ENCODE measurements around the gene ATF3.

Gene ATF3

GRCh38 chr1:212608392-212608958 lies at the start of gene ATF3:
TSS of gene ATF3 (plus strand) at chr1:212608761. CDS start at chr1:212615022, 6,261 bp downstream.
- DNase-seq (ENCODE audit: low spot score), result peak; percentile 100

- DNase-seq (ENCODE audit: low spot score), result no peak
Measured at GRCh38 chr1:212559929-212560328, 48.6 kb upstream of the ATF3 start.

- no peak for DNase-seq (ENCODE audit: low spot score)
Measured at GRCh38 chr1:212560933-212561460, 47.6 kb upstream of the ATF3 start.

- DNase-seq (ENCODE audit: low spot score), result peak; percentile 74
Measured at GRCh38 chr1:212561501-212561931, 47.0 kb upstream of the ATF3 start.

- DNase-seq (ENCODE audit: low spot score), result no peak
Measured at GRCh38 chr1:212562771-212563170, 45.8 kb upstream of the ATF3 start.

GRCh38 chr1:212565079-212565478 lies 43.5 kb upstream of the ATF3 start:
- DNase-seq (ENCODE audit: low spot score), result peak; percentile 19

GRCh38 chr1:212565571-212566305 lies 42.8 kb upstream of the ATF3 start:
- no peak for DNase-seq (ENCODE audit: low spot score)

GRCh38 chr1:212566522-212567479 lies 41.8 kb upstream of the ATF3 start:
- DNase-seq (ENCODE audit: low spot score), result peak; percentile 86

GRCh38 chr1:212567638-212568037 lies 40.9 kb upstream of the ATF3 start:
- DNase-seq (ENCODE audit: low spot score), result no peak

- no peak for DNase-seq (ENCODE audit: low spot score)
Measured at GRCh38 chr1:212568978-212569537, 39.5 kb upstream of the ATF3 start.

GRCh38 chr1:212574732-212575131 lies 33.8 kb upstream of the ATF3 start:
- DNase-seq (ENCODE audit: low spot score), result no peak

GRCh38 chr1:212575333-212575732 lies 33.2 kb upstream of the ATF3 start:
- DNase-seq (ENCODE audit: low spot score), result no peak

GRCh38 chr1:212578041-212578440 lies 30.5 kb upstream of the ATF3 start:
- no peak for DNase-seq (ENCODE audit: low spot score)

- no peak for DNase-seq (ENCODE audit: low spot score)
Measured at GRCh38 chr1:212581034-212581433, 27.5 kb upstream of the ATF3 start.

- DNase-seq (ENCODE audit: low spot score), result no peak
Measured at GRCh38 chr1:212582291-212582690, 26.3 kb upstream of the ATF3 start.

GRCh38 chr1:212582808-212583615 lies 25.5 kb upstream of the ATF3 start:
- no peak for DNase-seq (ENCODE audit: low spot score)

- no peak for DNase-seq (ENCODE audit: low spot score)
Measured at GRCh38 chr1:212583643-212584042, 24.9 kb upstream of the ATF3 start.

- DNase-seq (ENCODE audit: low spot score), result no peak
Measured at GRCh38 chr1:212584092-212584886, 24.3 kb upstream of the ATF3 start.

GRCh38 chr1:212585210-212585609 lies 23.4 kb upstream of the ATF3 start:
- no peak for DNase-seq (ENCODE audit: low spot score)
